HepG2 (cell line): ENCODE measurements around the gene MTA2. TPM values are rescaled to one million over a fixed set of nuclear protein-coding genes. Genes with fewer than 3 reads are reported as not detected.
A peak's percentile ranks its signal among the peaks of the same experiment; 100 is the strongest.

Experiments
- ATAC-seq: fragments of 200-7000 bp; cut with Tn5 transposase; 3 replicates; pipeline ENCODE4 v1.9.1; 2020; ENCODE audit warnings: mild to moderate bottlenecking, moderate library complexity
- BruUV-seq: library from RNA; stranded (reverse); fragments of 400-500 nt; replicated peaks from 2 replicates; lab custom pipeline; 2021; lab: Mats Ljungman, UMichigan
- CTCF ChIA-PET: fragments of 300-600 bp; formaldehyde crosslinking; extraction: SDS; loops from one replicate; lab custom pipeline; 2021; ENCODE audit warnings: low total read pairs, inconsistent platforms, low intra/inter-chr PET ratio; lab: Yijun Ruan, JAX
- POLR2A ChIA-PET: fragments of 350-600 bp; sonication (Branson Sonifier 250); formaldehyde crosslinking; loops from one replicate; lab custom pipeline; 2020; ENCODE audit warnings: antibody characterized with exemption, inconsistent platforms; lab: Yijun Ruan, JAX
- DNase-seq: peaks from one replicate; pipeline ENCODE4 v3.0.0-alpha.2; 2015; ENCODE audit warnings: low spot score
- FAIRE-seq: peaks from 3 replicates; lab custom pipeline; 2011; peaks lifted over from hg19 to GRCh38; lab: Jason Lieb, UNC
- H2AFZ ChIP-seq: one replicate; pipeline ENCODE4 v1.6.1; 2011; ENCODE audit warnings: low read length, inconsistent platforms
- H3K27ac ChIP-seq: fragments of 300-600 bp; 3 replicates; pipeline ENCODE4 v1.8.0; 2011; ENCODE audit warnings: mixed run types, mild to moderate bottlenecking, mixed read lengths, low read length, inconsistent platforms; ENCODE audit not compliant: insufficient read depth; ENCODE audit errors: extremely low read length
- H3K27me3 ChIP-seq, 2 experiments: fragments of 200-600 bp in 1 of 2; 2 replicates in 1 of 2; 3 replicates in 1 of 2; pipeline versions ENCODE4 v1.6.0 to v1.8.0; 2011; ENCODE audit warnings: low read length in 2 of 2, mild to moderate bottlenecking in 2 of 2, moderate library complexity in 2 of 2, inconsistent platforms in 1 of 2; ENCODE audit not compliant: insufficient read depth in 2 of 2, control insufficient read depth in 1 of 2
- H3K36me3 ChIP-seq, 2 experiments: fragments of 200-600 bp in 1 of 2; replicated peaks in 1 of 2; 2 replicates in 1 of 2; 3 replicates in 1 of 2; pipeline versions ENCODE4 v1.5.1 to v1.8.0; 2011; ENCODE audit warnings: low read length in 2 of 2, inconsistent platforms in 1 of 2; ENCODE audit not compliant: insufficient read depth in 2 of 2, control insufficient read depth in 1 of 2
- H3K4me1 ChIP-seq: 2 replicates; pipeline ENCODE4 v1.5.1; 2012; ENCODE audit warnings: low read length, inconsistent platforms; ENCODE audit not compliant: insufficient read depth
- H3K4me2 ChIP-seq: 2 replicates; pipeline ENCODE4 v1.6.0; 2011; ENCODE audit warnings: low read depth, low read length, inconsistent platforms
- H3K4me3 ChIP-seq, 3 experiments: fragments of 200-600 bp in 1 of 3; sonication (generic), shearing (Covaris generic) in 1 of 3; replicated peaks in 1 of 3; 2 replicates each; pipeline ENCODE4 v1.5.1; 2011 to 2016; ENCODE audit warnings: low read length in 3 of 3, inconsistent platforms in 2 of 3, low read depth in 2 of 3, mild to moderate bottlenecking in 2 of 3, control low read depth in 1 of 3, mixed read lengths in 1 of 3; ENCODE audit not compliant: insufficient read depth in 1 of 3
- H3K79me2 ChIP-seq: one replicate; pipeline ENCODE4 v1.6.1; 2011; ENCODE audit warnings: low read length, inconsistent platforms; ENCODE audit not compliant: insufficient read depth
- H3K9ac ChIP-seq: 2 replicates; pipeline ENCODE4 v1.6.0; 2011; ENCODE audit warnings: mild to moderate bottlenecking, low read depth, low read length, inconsistent platforms; ENCODE audit not compliant: insufficient read depth
- H3K9me3 ChIP-seq: 2 replicates; pipeline ENCODE4 v1.5.1; 2012; ENCODE audit warnings: mild to moderate bottlenecking, low read length
- H4K20me1 ChIP-seq: 2 replicates; pipeline ENCODE4 v1.6.0; 2011; ENCODE audit warnings: inconsistent platforms, mild to moderate bottlenecking, low read length, moderate library complexity; ENCODE audit not compliant: insufficient read depth
- ZBTB7B ChIP-seq: sonication (generic); formaldehyde crosslinking; IDR thresholded peaks from 2 replicates; pipeline ENCODE4 v1.4.0; 2020; ENCODE audit warnings: missing genetic modification reagents
- ZNF850 ChIP-seq: sonication (generic); formaldehyde crosslinking; conservative IDR thresholded peaks from 2 replicates; pipeline ENCODE4 v1.9.0; 2021; ENCODE audit warnings: mild to moderate bottlenecking, missing genetic modification reagents
- WGBS: methylation state at CpG from one replicate; pipeline ENCODE4 v1.1.6; 2017; ENCODE audit warnings: low lambda C conversion rate; 5-methylcytosine and 5-hydroxymethylcytosine counted together
- in situ Hi-C: cut with HindIII; loops from 2 replicates; pipeline ENCODE4 v1.10.0; 2017; ENCODE audit warnings: low pct_unique_long_range_greater_than_20kb; ENCODE audit not compliant: extremely low pct_ligation_motif_present
- intact Hi-C: fragments of 100-400 bp; cut with micrococcal nuclease; formaldehyde crosslinking; loops from one replicate; pipeline ENCODE4 v1.10.0; 2022; ENCODE audit not compliant: unreplicated experiment
- polyA plus RNA-seq, 8 experiments: library from polyadenylated mRNA; depleted of rRNA in 3 of 8; stranded (reverse) in 7 of 8; unstranded in 1 of 8; fragments of >200 nt; fragmentation: Illumina TruSeq in 4 of 8; extraction: Trizol in 4 of 8; gene quantifications; 2 replicates each; pipeline versions ENCODE4 v1.2.1 to v1.2.3, GENCODE V29; 2011 to 2016; ENCODE audit warnings: low read depth in 4 of 8, missing spikeins in 1 of 8, mixed read lengths in 1 of 8; ENCODE audit not compliant: insufficient read depth in 1 of 8
- total RNA-seq, 5 experiments: library from RNA; depleted of rRNA; stranded (reverse); fragments of >200 nt; fragmentation: Illumina TruSeq; extraction: Trizol; gene quantifications; 2 replicates each; pipeline ENCODE4 v1.2.3, GENCODE V29; 2016; ENCODE audit warnings: low read depth in 1 of 5
- TF ChIP-seq, protein P1 (sequence below): sonication (generic); formaldehyde crosslinking; conservative IDR thresholded peaks from 2 replicates; pipeline ENCODE4 v1.8.0; 2022; ENCODE audit warnings: mild to moderate bottlenecking, moderate library complexity, missing genetic modification reagents
- TF ChIP-seq, protein P2 (sequence below): sonication (generic); formaldehyde crosslinking; IDR thresholded peaks from 2 replicates; pipeline ENCODE4 v1.9.0; 2022; ENCODE audit warnings: missing genetic modification reagents, mild to moderate bottlenecking, borderline replicate concordance

The MTA2 gene
- total and polyA plus RNA-seq, 2 of the 13 experiments (the other 11 are each of a cell fraction or from before 2014, with no cell fraction given): 14.0 to 70.0 TPM

DNA sequence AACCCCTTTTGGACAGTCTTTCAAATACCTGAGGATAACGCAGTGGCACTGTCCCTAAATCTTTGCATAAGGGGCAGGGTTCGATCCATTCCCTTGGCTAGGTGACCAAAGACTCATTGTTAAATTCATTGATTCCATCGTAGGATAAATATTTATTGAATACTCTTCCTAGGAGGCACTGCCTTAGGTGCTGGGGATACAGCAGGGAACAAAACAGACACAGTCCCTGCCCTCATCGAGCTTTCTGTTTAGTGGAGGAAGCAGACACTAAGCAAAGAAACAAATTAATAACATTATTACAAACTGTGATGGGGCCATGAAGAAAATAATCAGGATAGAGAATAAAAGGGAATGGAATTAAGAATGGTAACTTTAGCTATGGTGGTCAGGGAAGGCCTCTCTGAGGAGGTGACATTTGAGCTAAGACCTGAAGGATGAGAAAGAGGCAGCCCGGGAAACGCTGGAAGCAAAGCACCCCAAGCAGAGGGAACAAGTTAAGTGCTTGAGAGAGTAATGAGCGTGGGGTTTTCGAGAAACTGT lies 19.4 kb upstream of the MTA2 start:
- in situ Hi-C loops: no loop called here
- BruUV-seq: no TSS peak

More for the DNA sequence above, 19.4 kb upstream of the MTA2 start:
- FAIRE-seq (no peak), ATAC-seq (no peak), DNase-seq (no peak)
- CTCF ChIA-PET: interaction anchor here (1.9 kb wide), 1 partner anchor 9 kb away, joined by 6 read pairs; the partner anchor contains the start of genes EML3 and ROM1
- Histone ChIP-seq H3K79me2 (peaks cover 4% of the 10 kb centered on the region), H3K4me3 (peak overlapping the region; percentile 74 to 90 (median 81)), H3K36me3 (peaks cover 5 to 11% of the 10 kb centered on the region in 2 experiments), H3K27me3 (no peaks in the 10 kb centered on the region; a peak in 1 of 5 replicates), H3K4me2 (peak overlapping the region; percentile 93), H3K4me1 (peaks cover 21% of the 10 kb centered on the region), H4K20me1 (no peaks in the 10 kb centered on the region), H2AFZ (no peak overlapping the region), H3K9ac (peak overlapping the region; percentile 83), H3K9me3 (no peaks in the 10 kb centered on the region), H3K27ac (peak overlapping the region; percentile 72)
- TF ChIP-seq ZBTB7B (CRISPR knock-in tag): 0 out of 2 replicates have a peak, but pooled peaks have one; percentile 6
- TF ChIP-seq, protein P1, sequence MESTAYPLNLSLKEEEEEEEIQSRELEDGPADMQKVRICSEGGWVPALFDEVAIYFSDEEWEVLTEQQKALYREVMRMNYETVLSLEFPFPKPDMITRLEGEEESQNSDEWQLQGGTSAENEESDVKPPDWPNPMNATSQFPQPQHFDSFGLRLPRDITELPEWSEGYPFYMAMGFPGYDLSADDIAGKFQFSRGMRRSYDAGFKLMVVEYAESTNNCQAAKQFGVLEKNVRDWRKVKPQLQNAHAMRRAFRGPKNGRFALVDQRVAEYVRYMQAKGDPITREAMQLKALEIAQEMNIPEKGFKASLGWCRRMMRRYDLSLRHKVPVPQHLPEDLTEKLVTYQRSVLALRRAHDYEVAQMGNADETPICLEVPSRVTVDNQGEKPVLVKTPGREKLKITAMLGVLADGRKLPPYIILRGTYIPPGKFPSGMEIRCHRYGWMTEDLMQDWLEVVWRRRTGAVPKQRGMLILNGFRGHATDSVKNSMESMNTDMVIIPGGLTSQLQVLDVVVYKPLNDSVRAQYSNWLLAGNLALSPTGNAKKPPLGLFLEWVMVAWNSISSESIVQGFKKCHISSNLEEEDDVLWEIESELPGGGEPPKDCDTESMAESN: peak; percentile 66
- 0 out of 2 replicates have a peak, but pooled peaks have one; percentile 6 for TF ChIP-seq ZNF850 (CRISPR knock-in tag)
- TF ChIP-seq, protein P2, sequence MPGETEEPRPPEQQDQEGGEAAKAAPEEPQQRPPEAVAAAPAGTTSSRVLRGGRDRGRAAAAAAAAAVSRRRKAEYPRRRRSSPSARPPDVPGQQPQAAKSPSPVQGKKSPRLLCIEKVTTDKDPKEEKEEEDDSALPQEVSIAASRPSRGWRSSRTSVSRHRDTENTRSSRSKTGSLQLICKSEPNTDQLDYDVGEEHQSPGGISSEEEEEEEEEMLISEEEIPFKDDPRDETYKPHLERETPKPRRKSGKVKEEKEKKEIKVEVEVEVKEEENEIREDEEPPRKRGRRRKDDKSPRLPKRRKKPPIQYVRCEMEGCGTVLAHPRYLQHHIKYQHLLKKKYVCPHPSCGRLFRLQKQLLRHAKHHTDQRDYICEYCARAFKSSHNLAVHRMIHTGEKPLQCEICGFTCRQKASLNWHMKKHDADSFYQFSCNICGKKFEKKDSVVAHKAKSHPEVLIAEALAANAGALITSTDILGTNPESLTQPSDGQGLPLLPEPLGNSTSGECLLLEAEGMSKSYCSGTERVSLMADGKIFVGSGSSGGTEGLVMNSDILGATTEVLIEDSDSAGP (CRISPR knock-in tag): no peak
- intact Hi-C loops: no loop called here
- POLR2A ChIA-PET: interaction anchor here (0.8 to 4.5 kb wide), 22 partner anchors 10 to 235 kb away, joined by 3 to 80 read pairs (median 9); partner anchors contain the start of genes C11orf98, CSKMT, EEF1G and EML3
- WGBS: 4% methylated on average over 8 of the region's 8 CpGs
